ENCODE data around the gene ACTRT2.

Gene ACTRT2

DNA sequence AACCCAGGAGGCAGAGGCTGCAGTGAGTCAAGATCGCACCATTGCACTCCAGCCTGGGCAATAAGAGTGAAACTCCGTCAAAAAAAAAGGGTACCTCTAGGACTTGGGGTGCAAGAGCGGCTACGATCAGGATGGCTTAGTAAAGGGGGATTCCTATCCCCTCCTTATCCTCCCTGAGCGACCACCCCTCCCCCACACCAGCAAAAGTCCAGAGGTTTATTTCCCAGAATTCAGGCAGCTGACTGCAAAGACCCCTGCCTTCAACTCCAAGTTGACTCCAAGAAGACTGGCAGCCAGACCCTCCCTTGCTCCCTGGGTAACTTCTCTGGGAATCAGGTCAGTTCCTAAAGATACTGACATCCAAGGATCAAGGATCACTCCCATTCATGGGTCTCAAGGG, 35.4 kb downstream of the ACTRT2 start:
- H2BK120ac ChIP-seq (ENCODE audit: insufficient read depth, low read length, poor library complexity), result no peak overlapping the region
- H3K4me3 ChIP-seq (ENCODE audit: low read depth, low read length), result no peak overlapping the region
- no peak overlapping the region for H3K4ac ChIP-seq (ENCODE audit: low read depth, low read length)
- no peak overlapping the region for H3K4me2 ChIP-seq (ENCODE audit: low read length)
- no peak overlapping the region for H2AFZ ChIP-seq (ENCODE audit: insufficient read depth, low read length, poor library complexity)
- H2BK12ac ChIP-seq (ENCODE audit: low read length), result no peak overlapping the region
- H3K36me3 ChIP-seq (ENCODE audit: control insufficient read depth in 1 of 2, insufficient read depth in 2 of 2, low read length in 2 of 2), result no peaks in the 10 kb centered on the region
- no peak overlapping the region for H3K14ac ChIP-seq (ENCODE audit: low read length)
- no peak overlapping the region for H3K23ac ChIP-seq (ENCODE audit: low read length)
- peaks cover 10% of the 10 kb centered on the region for H3K9me3 ChIP-seq (ENCODE audit: insufficient read depth, low read depth, low read length)
- H3K4me1 ChIP-seq (ENCODE audit: control insufficient read depth in 1 of 2, insufficient read depth in 2 of 2, low read length in 2 of 2), result peaks cover 5 to 10% of the 10 kb centered on the region in 2 experiments
- H3K79me2 ChIP-seq (ENCODE audit: control insufficient read depth, insufficient read depth, low read length, poor library complexity), result no peaks in the 10 kb centered on the region
- H3K27me3 ChIP-seq (ENCODE audit: insufficient read depth, low read length), result no peaks in the 10 kb centered on the region
- no peak overlapping the region for H3K27ac ChIP-seq (ENCODE audit: low read depth, low read length)
- H3K79me1 ChIP-seq (ENCODE audit: low read length), result peaks cover 2% of the 10 kb centered on the region
- no CpG with 5 or more reads among the region's 5 CpGs for WGBS (ENCODE audit: extremely low coverage, insufficient coverage, insufficient read length)
- no peak overlapping the region for H4K8ac ChIP-seq (ENCODE audit: low read depth, low read length)
- H4K12ac ChIP-seq (ENCODE audit: low read depth, low read length), result no peak overlapping the region
- no peak overlapping the region for H3K18ac ChIP-seq (ENCODE audit: low read length)
- no peak overlapping the region for H3K9ac ChIP-seq (ENCODE audit: low read length)
- no peak for DNase-seq
- H2AK5ac ChIP-seq (ENCODE audit: low read length), result no peak overlapping the region
- H4K91ac ChIP-seq (ENCODE audit: low read depth, low read length), result no peak overlapping the region
- no peak overlapping the region for H2BK5ac ChIP-seq (ENCODE audit: low read depth, low read length, poor library complexity)

GRCh38 chr1:3058263-3059030, 37.2 kb downstream of the ACTRT2 start:
- no peak overlapping the region for H4K91ac ChIP-seq (ENCODE audit: low read depth, low read length)
- H2AFZ ChIP-seq (ENCODE audit: insufficient read depth, low read length, poor library complexity), result no peak overlapping the region
- H3K79me1 ChIP-seq (ENCODE audit: low read length), result peaks cover 8% of the 10 kb centered on the region
- no peaks in the 10 kb centered on the region for H3K79me2 ChIP-seq (ENCODE audit: control insufficient read depth, insufficient read depth, low read length, poor library complexity)
- H2AK5ac ChIP-seq (ENCODE audit: low read length), result no peak overlapping the region
- H3K4me1 ChIP-seq (ENCODE audit: control insufficient read depth in 1 of 2, insufficient read depth in 2 of 2, low read length in 2 of 2), result peaks cover 17 to 25% of the 10 kb centered on the region in 2 experiments
- H3K9me3 ChIP-seq (ENCODE audit: insufficient read depth, low read depth, low read length), result peaks cover 2% of the 10 kb centered on the region
- H3K27me3 ChIP-seq (ENCODE audit: insufficient read depth, low read length), result peaks cover 14% of the 10 kb centered on the region
- H4K12ac ChIP-seq (ENCODE audit: low read depth, low read length), result no peak overlapping the region
- H3K9ac ChIP-seq (ENCODE audit: low read length), result no peak overlapping the region
- no peak overlapping the region for H4K8ac ChIP-seq (ENCODE audit: low read depth, low read length)
- H3K4ac ChIP-seq (ENCODE audit: low read depth, low read length), result no peak overlapping the region
- H2BK120ac ChIP-seq (ENCODE audit: insufficient read depth, low read length, poor library complexity), result no peak overlapping the region
- H3K27ac ChIP-seq (ENCODE audit: low read depth, low read length), result no peak overlapping the region
- no peak overlapping the region for H3K23ac ChIP-seq (ENCODE audit: low read length)
- H3K18ac ChIP-seq (ENCODE audit: low read length), result no peak overlapping the region
- H2BK12ac ChIP-seq (ENCODE audit: low read length), result no peak overlapping the region
- H3K4me2 ChIP-seq (ENCODE audit: low read length), result no peak overlapping the region
- no peak overlapping the region for H2BK5ac ChIP-seq (ENCODE audit: low read depth, low read length, poor library complexity)
- WGBS (ENCODE audit: extremely low coverage, insufficient coverage, insufficient read length), result no CpG with 5 or more reads among the region's 10 CpGs
- H3K14ac ChIP-seq (ENCODE audit: low read length), result no peak overlapping the region
- DNase-seq, result no peak
- H3K36me3 ChIP-seq (ENCODE audit: control insufficient read depth in 1 of 2, insufficient read depth in 2 of 2, low read length in 2 of 2), result no peaks in the 10 kb centered on the region
- no peak overlapping the region for H3K4me3 ChIP-seq (ENCODE audit: low read depth, low read length)

GRCh38 chr1:3060127-3060526, 38.9 kb downstream of the ACTRT2 start:
- Histone ChIP-seq H3K4me1 (ENCODE audit: control insufficient read depth in 1 of 2, insufficient read depth in 2 of 2, low read length in 2 of 2) (peaks cover 17 to 30% of the 10 kb centered on the region in 2 experiments), H2BK5ac (ENCODE audit: low read depth, low read length, poor library complexity) (no peak overlapping the region), H3K36me3 (ENCODE audit: control insufficient read depth in 1 of 2, insufficient read depth in 2 of 2, low read length in 2 of 2) (no peaks in the 10 kb centered on the region), H3K9ac (ENCODE audit: low read length) (no peak overlapping the region), H3K4me3 (ENCODE audit: low read depth, low read length) (no peak overlapping the region), H2AFZ (ENCODE audit: insufficient read depth, low read length, poor library complexity) (no peak overlapping the region), H4K12ac (ENCODE audit: low read depth, low read length) (no peak overlapping the region), H4K8ac (ENCODE audit: low read depth, low read length) (no peak overlapping the region), H2BK120ac (ENCODE audit: insufficient read depth, low read length, poor library complexity) (no peak overlapping the region), H2BK12ac (ENCODE audit: low read length) (no peak overlapping the region), H3K4me2 (ENCODE audit: low read length) (no peak overlapping the region), H3K27me3 (ENCODE audit: insufficient read depth, low read length) (peaks cover 31% of the 10 kb centered on the region), H3K27ac (ENCODE audit: low read depth, low read length) (no peak overlapping the region), H3K79me2 (ENCODE audit: control insufficient read depth, insufficient read depth, low read length, poor library complexity) (no peaks in the 10 kb centered on the region), H3K14ac (ENCODE audit: low read length) (no peak overlapping the region), H3K18ac (ENCODE audit: low read length) (no peak overlapping the region), H3K23ac (ENCODE audit: low read length) (no peak overlapping the region), H4K91ac (ENCODE audit: low read depth, low read length) (no peak overlapping the region), H3K79me1 (ENCODE audit: low read length) (peaks cover 8% of the 10 kb centered on the region), H3K9me3 (ENCODE audit: insufficient read depth, low read depth, low read length) (peaks cover 7% of the 10 kb centered on the region), H2AK5ac (ENCODE audit: low read length) (no peak overlapping the region), H3K4ac (ENCODE audit: low read depth, low read length) (no peak overlapping the region)
- no CpG with 5 or more reads among the region's 9 CpGs for WGBS (ENCODE audit: extremely low coverage, insufficient coverage, insufficient read length)
- no peak for DNase-seq

DNA sequence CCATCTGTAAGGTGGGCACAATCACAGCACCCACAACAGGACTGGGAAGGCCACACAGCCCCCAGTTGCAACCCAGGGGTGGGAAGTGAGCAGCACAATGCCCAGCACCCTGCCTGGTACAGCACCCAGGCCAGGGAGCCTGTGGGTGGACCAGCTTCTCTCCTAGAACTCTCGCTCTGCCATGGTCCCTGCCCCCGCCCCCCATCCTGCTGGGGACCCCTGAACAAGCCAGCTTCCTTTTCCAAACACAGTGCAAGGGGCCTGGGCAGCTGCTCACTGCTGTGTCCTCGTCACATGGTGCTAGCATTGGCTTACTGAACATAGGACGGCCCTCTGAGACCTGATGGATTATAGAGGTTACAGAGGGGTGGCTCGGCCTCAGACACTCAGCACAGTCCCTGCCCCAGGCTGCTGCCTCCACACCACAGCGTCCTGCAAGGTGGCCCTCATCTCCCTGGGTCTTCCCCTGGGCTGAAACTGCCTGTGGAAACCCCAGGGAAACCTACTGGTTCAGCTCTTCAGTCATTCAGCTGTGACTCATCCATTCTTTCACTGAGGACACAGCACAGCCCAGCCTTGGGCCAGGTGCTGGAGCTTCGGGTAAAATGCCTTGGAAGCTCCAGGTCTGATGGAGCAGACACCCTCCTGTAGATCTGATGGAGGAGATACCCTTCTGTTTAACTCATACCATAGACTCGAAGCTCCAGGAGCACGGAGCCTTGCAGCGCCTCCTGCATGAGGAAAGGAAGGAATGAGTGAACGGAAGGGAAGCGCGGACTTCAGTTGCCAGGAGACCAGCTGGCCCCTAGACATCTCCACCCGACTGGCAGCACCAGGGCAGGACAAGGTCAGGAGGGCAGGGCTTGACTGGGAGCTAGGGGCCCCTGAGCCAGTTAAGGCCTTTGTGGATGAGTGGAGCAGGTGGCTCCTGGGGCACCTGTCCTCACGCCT, 39.6 kb downstream of the ACTRT2 start:
- H3K9me3 ChIP-seq (ENCODE audit: insufficient read depth, low read depth, low read length), result peaks cover 7% of the 10 kb centered on the region
- no peak overlapping the region for H3K4me3 ChIP-seq (ENCODE audit: low read depth, low read length)
- H3K14ac ChIP-seq (ENCODE audit: low read length), result no peak overlapping the region
- no peak overlapping the region for H3K27ac ChIP-seq (ENCODE audit: low read depth, low read length)
- no peak overlapping the region for H2BK5ac ChIP-seq (ENCODE audit: low read depth, low read length, poor library complexity)
- H4K91ac ChIP-seq (ENCODE audit: low read depth, low read length), result no peak overlapping the region
- no peak overlapping the region for H3K4me2 ChIP-seq (ENCODE audit: low read length)
- no peak overlapping the region for H2BK120ac ChIP-seq (ENCODE audit: insufficient read depth, low read length, poor library complexity)
- no CpG with 5 or more reads among the region's 15 CpGs for WGBS (ENCODE audit: extremely low coverage, insufficient coverage, insufficient read length)
- no peak overlapping the region for H4K12ac ChIP-seq (ENCODE audit: low read depth, low read length)
- no peak overlapping the region for H2AK5ac ChIP-seq (ENCODE audit: low read length)
- no peak overlapping the region for H2AFZ ChIP-seq (ENCODE audit: insufficient read depth, low read length, poor library complexity)
- DNase-seq, result no peak
- H3K23ac ChIP-seq (ENCODE audit: low read length), result no peak overlapping the region
- H3K18ac ChIP-seq (ENCODE audit: low read length), result no peak overlapping the region
- H3K36me3 ChIP-seq (ENCODE audit: control insufficient read depth in 1 of 2, insufficient read depth in 2 of 2, low read length in 2 of 2), result no peaks in the 10 kb centered on the region
- H3K4me1 ChIP-seq (ENCODE audit: control insufficient read depth in 1 of 2, insufficient read depth in 2 of 2, low read length in 2 of 2), result peaks cover 17 to 30% of the 10 kb centered on the region in 2 experiments
- H3K79me2 ChIP-seq (ENCODE audit: control insufficient read depth, insufficient read depth, low read length, poor library complexity), result no peaks in the 10 kb centered on the region
- H3K4ac ChIP-seq (ENCODE audit: low read depth, low read length), result no peak overlapping the region
- peaks cover 8% of the 10 kb centered on the region for H3K79me1 ChIP-seq (ENCODE audit: low read length)
- no peak overlapping the region for H4K8ac ChIP-seq (ENCODE audit: low read depth, low read length)
- H3K27me3 ChIP-seq (ENCODE audit: insufficient read depth, low read length), result peaks cover 38% of the 10 kb centered on the region
- H3K9ac ChIP-seq (ENCODE audit: low read length), result no peak overlapping the region
- no peak overlapping the region for H2BK12ac ChIP-seq (ENCODE audit: low read length)
